Common myeloid progenitor, CD34-positive (primary cell): ENCODE measurements around the gene SLC30A2. TPM values are rescaled to one million over a fixed set of nuclear protein-coding genes. Genes with fewer than 3 reads are reported as not detected.
"Not testable (repeated sequence)": the region's sequence is repeated elsewhere in the genome, so short reads cannot be mapped to it uniquely, and the experiment has no call there.

Experiments
- CTCF ChIA-PET: fragments of 350-600 bp; sonication (Branson Sonifier 250); formaldehyde crosslinking; loops from one replicate; lab custom pipeline; 2021; ENCODE audit warnings: antibody characterized with exemption; lab: Charles Lee
- POLR2A ChIA-PET: fragments of 350-600 bp; sonication (Branson Sonifier 250); formaldehyde crosslinking; loops from one replicate; lab custom pipeline; 2021; ENCODE audit warnings: antibody characterized with exemption; lab: Charles Lee
- DNase-seq, 3 donors: peaks; one replicate each; pipeline versions ENCODE4 v3.0.0 to v3.0.0-alpha.2; 2013
- H3K27ac ChIP-seq, 2 experiments: 1 replicate in 1 of 2; 2 replicates in 1 of 2; pipeline ENCODE4 v1.7.0; 2013; ENCODE audit warnings: inconsistent platforms in 2 of 2, low read length in 2 of 2, mild to moderate bottlenecking in 2 of 2, low read depth in 1 of 2, moderate library complexity in 1 of 2; ENCODE audit not compliant: severe bottlenecking in 2 of 2, insufficient read depth in 1 of 2, poor library complexity in 1 of 2
- H3K27me3 ChIP-seq, 5 experiments: replicated peaks in 2 of 5; 1 replicate in 3 of 5; 2 replicates in 2 of 5; pipeline versions ENCODE4 v1.6.1 to v1.7.0; 2013; ENCODE audit warnings: low read length in 4 of 5, mild to moderate bottlenecking in 2 of 5, moderate library complexity in 2 of 5, inconsistent platforms in 1 of 5; ENCODE audit not compliant: insufficient read depth in 5 of 5, control insufficient read depth in 4 of 5
- H3K36me3 ChIP-seq, 4 experiments: 1 replicate in 2 of 4; 2 replicates in 2 of 4; pipeline versions ENCODE4 v1.6.1 to v1.7.0; 2013; ENCODE audit warnings: low read length in 3 of 4, control low read depth in 1 of 4, mild to moderate bottlenecking in 1 of 4; ENCODE audit not compliant: control insufficient read depth in 4 of 4, insufficient read depth in 4 of 4
- H3K4me1 ChIP-seq, 4 experiments: 1 replicate in 3 of 4; 2 replicates in 1 of 4; pipeline versions ENCODE4 v1.6.1 to v1.7.1; 2013; ENCODE audit warnings: low read length in 3 of 4, mild to moderate bottlenecking in 3 of 4, control low read depth in 1 of 4, inconsistent platforms in 1 of 4, moderate library complexity in 1 of 4; ENCODE audit not compliant: control insufficient read depth in 4 of 4, insufficient read depth in 4 of 4; ENCODE audit errors: control extremely low read depth in 1 of 4
- H3K4me3 ChIP-seq, 7 experiments: 1 replicate in 4 of 7; 2 replicates in 3 of 7; pipeline versions ENCODE4 v1.5.1 to v1.7.0; 2013; ENCODE audit warnings: mild to moderate bottlenecking in 7 of 7, low read length in 6 of 7, moderate library complexity in 6 of 7, inconsistent platforms in 2 of 7, low read depth in 2 of 7, control low read depth in 1 of 7; ENCODE audit not compliant: insufficient read depth in 4 of 7, control insufficient read depth in 1 of 7; ENCODE audit errors: extremely low read depth in 1 of 7
- H3K9me3 ChIP-seq, 5 experiments: 1 replicate in 4 of 5; 2 replicates in 1 of 5; pipeline versions ENCODE4 v1.6.1 to v1.7.1; 2013; ENCODE audit warnings: low read length in 4 of 5, mild to moderate bottlenecking in 2 of 5, inconsistent platforms in 1 of 5, low read depth in 1 of 5, moderate library complexity in 1 of 5; ENCODE audit not compliant: control insufficient read depth in 4 of 5, insufficient read depth in 2 of 5; ENCODE audit errors: control extremely low read depth in 1 of 5
- WGBS: methylation state at CpG from one replicate; pipeline ENCODE4 v1.1.5; 2013; ENCODE audit not compliant: insufficient coverage; 5-methylcytosine and 5-hydroxymethylcytosine counted together
- polyA plus RNA-seq: library from polyadenylated mRNA; unstranded; fragments of 120-200 nt; gene quantifications from one replicate; pipeline ENCODE4 v1.2.1, GENCODE V29; 2013

The SLC30A2 gene
- polyA plus RNA-seq, result 0.03 TPM

- peak within 1 kb of the TSS in 4 of 7 experiments; percentile 9 to 46 (median 45) for H3K4me3 ChIP-seq
- H3K4me1 ChIP-seq, result peaks cover 0 to 17% (median 10%) of the 10 kb centered on the region in 4 experiments
- no peaks in the 10 kb centered on the region for H3K9me3 ChIP-seq
- H3K36me3 ChIP-seq, result no peaks in the 10 kb centered on the region
- peak in 2 of 3 donors; percentile 28 to 32 for DNase-seq
- 1% methylated on average over 44 of the region's 62 CpGs for WGBS
- peaks cover 15 to 83% (median 36%) of the 10 kb centered on the region in 5 experiments for H3K27me3 ChIP-seq
- CTCF ChIA-PET, result interaction anchor here (1.2 to 2.8 kb wide), 3 partner anchors 9 to 142 kb away, joined by 3 to 9 read pairs (median 4); no protein-coding TSS in a partner anchor
- no peak within 1 kb of the TSS for H3K27ac ChIP-seq
- POLR2A ChIA-PET, result no interaction called here
These were observed at the start of gene SLC30A2 for GRCh38 chr1:26045722-26046245. Gene SLC30A2 (minus strand): TSS chr1:26046118. CDS start chr1:26045896, 222 bp downstream.

- no peaks in the 10 kb centered on the region for H3K36me3 ChIP-seq
- H3K4me3 ChIP-seq, result no peak overlapping the region
- H3K4me1 ChIP-seq, result no peaks in the 10 kb centered on the region
- POLR2A ChIA-PET, result no interaction called here
- peaks cover 0 to 2% (median 0%) of the 10 kb centered on the region in 5 experiments for H3K9me3 ChIP-seq
- CTCF ChIA-PET, result interaction anchor here (1.1 kb wide), 1 partner anchor 10 kb away, joined by 3 read pairs; no protein-coding TSS in a partner anchor
- 77% methylated on average over 9 of the region's 17 CpGs for WGBS
- peak overlapping the region in 1 of 2 experiments; percentile 7 for H3K27ac ChIP-seq
- H3K27me3 ChIP-seq, result peaks cover 0 to 25% (median 12%) of the 10 kb centered on the region in 5 experiments
- DNase-seq, result no peak
These were observed 48.9 kb upstream of the SLC30A2 start for GRCh38 chr1:26094677-26095383.

GRCh38 chr1:26094076-26094669 lies 48.3 kb upstream of the SLC30A2 start:
- 82% methylated on average over 4 of the region's 11 CpGs for WGBS
- Histone ChIP-seq H3K4me3 (no peak overlapping the region), H3K27me3 (peaks cover 0 to 25% (median 12%) of the 10 kb centered on the region in 5 experiments), H3K9me3 (peaks cover 0 to 2% (median 0%) of the 10 kb centered on the region in 5 experiments), H3K36me3 (no peaks in the 10 kb centered on the region), H3K27ac (peak overlapping the region in 1 of 2 experiments; percentile 7), H3K4me1 (no peaks in the 10 kb centered on the region)
- ChIA-PET CTCF (interaction anchor here (1.1 kb wide), 1 partner anchor 9 kb away, joined by 3 read pairs; no protein-coding TSS in a partner anchor), POLR2A (no interaction called here)
- peak in 1 of 3 donors; percentile 16 for DNase-seq

- 62% methylated on average over 4 of the region's 6 CpGs for WGBS
- H3K36me3 ChIP-seq, DNase-seq, H3K9me3 ChIP-seq, H3K27ac ChIP-seq, H3K4me1 ChIP-seq, POLR2A ChIA-PET, CTCF ChIA-PET, H3K4me3 ChIP-seq: not testable (repeated sequence)
- peaks cover 0 to 25% (median 12%) of the 10 kb centered on the region in 5 experiments for H3K27me3 ChIP-seq
These were observed 47.7 kb upstream of the SLC30A2 start for GRCh38 chr1:26093569-26093968.

- CTCF ChIA-PET, result no interaction called here
These were observed 46.5 kb upstream of the SLC30A2 start for GRCh38 chr1:26092422-26092821.

GRCh38 chr1:26090893-26091292 lies 45.0 kb upstream of the SLC30A2 start:
- POLR2A ChIA-PET, result no interaction called here

More at GRCh38 chr1:26092422-26092821, 46.5 kb upstream of the SLC30A2 start:
- Histone ChIP-seq H3K4me3 (no peak overlapping the region), H3K27ac (no peak overlapping the region), H3K9me3 (peaks cover 0 to 2% (median 0%) of the 10 kb centered on the region in 5 experiments), H3K36me3 (no peaks in the 10 kb centered on the region), H3K4me1 (no peaks in the 10 kb centered on the region), H3K27me3 (peaks cover 0 to 25% (median 11%) of the 10 kb centered on the region in 5 experiments)
- WGBS, result 76% methylated on average over 7 of the region's 7 CpGs
- POLR2A ChIA-PET, result no interaction called here
- DNase-seq, result no peak

More at GRCh38 chr1:26090893-26091292, 45.0 kb upstream of the SLC30A2 start:
- 100% methylated on average over 2 of the region's 3 CpGs for WGBS
- H3K27me3 ChIP-seq, result peaks cover 0 to 25% (median 11%) of the 10 kb centered on the region in 5 experiments
- no peak overlapping the region for H3K4me3 ChIP-seq
- no peaks in the 10 kb centered on the region for H3K36me3 ChIP-seq
- no peak for DNase-seq
- H3K9me3 ChIP-seq, result peaks cover 0 to 2% (median 0%) of the 10 kb centered on the region in 5 experiments
- H3K4me1 ChIP-seq, result no peaks in the 10 kb centered on the region
- no peak overlapping the region for H3K27ac ChIP-seq
- CTCF ChIA-PET, result interaction anchor here (0.6 to 0.9 kb wide), 3 partner anchors 11 to 361 kb away, joined by 3 to 4 read pairs (median 3); no protein-coding TSS in a partner anchor
